ENCODE results near the gene TSC22D2.

DNA sequence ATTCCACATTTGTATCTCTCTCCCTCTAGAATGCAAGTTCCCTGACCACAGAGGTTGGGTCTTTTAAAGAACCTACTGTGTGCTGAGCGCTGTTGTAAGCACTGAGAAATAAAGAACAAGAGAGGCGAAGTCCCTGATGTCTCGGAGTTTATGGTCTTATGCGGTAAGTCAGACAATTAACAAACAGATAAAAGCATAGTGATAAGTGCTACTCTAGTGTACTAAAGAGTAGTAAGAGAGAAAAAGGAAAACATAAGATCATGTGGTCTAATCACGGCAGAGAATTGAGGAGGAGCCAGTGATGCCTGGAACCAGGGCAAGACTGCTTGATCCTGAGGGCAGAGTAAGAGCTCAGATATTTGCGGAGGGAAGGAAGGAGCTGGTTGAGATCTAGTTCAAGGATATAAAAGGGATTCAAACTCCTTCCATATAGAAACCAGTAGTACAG is 29.8 kb upstream of the TSC22D2 start:
- TF ChIP-seq, protein P1, sequence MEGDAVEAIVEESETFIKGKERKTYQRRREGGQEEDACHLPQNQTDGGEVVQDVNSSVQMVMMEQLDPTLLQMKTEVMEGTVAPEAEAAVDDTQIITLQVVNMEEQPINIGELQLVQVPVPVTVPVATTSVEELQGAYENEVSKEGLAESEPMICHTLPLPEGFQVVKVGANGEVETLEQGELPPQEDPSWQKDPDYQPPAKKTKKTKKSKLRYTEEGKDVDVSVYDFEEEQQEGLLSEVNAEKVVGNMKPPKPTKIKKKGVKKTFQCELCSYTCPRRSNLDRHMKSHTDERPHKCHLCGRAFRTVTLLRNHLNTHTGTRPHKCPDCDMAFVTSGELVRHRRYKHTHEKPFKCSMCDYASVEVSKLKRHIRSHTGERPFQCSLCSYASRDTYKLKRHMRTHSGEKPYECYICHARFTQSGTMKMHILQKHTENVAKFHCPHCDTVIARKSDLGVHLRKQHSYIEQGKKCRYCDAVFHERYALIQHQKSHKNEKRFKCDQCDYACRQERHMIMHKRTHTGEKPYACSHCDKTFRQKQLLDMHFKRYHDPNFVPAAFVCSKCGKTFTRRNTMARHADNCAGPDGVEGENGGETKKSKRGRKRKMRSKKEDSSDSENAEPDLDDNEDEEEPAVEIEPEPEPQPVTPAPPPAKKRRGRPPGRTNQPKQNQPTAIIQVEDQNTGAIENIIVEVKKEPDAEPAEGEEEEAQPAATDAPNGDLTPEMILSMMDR (IDR thresholded peaks at IDR 0.05; ENCODE audit: low read depth, low read length) = no peak
- TF ChIP-seq EZH2phosphoT487 (IDR thresholded peaks at IDR 0.05; ENCODE audit: low read depth) = no peak

Measured in OCI-LY3 (cell line).